ENCODE results near the gene HSBP1. TPM values are rescaled to one million over a fixed set of nuclear protein-coding genes. Genes with fewer than 3 reads are reported as not detected.

Gene HSBP1
- total and polyA plus RNA-seq, 12 donors = 86.7 to 178 (median 155) TPM

DNA sequence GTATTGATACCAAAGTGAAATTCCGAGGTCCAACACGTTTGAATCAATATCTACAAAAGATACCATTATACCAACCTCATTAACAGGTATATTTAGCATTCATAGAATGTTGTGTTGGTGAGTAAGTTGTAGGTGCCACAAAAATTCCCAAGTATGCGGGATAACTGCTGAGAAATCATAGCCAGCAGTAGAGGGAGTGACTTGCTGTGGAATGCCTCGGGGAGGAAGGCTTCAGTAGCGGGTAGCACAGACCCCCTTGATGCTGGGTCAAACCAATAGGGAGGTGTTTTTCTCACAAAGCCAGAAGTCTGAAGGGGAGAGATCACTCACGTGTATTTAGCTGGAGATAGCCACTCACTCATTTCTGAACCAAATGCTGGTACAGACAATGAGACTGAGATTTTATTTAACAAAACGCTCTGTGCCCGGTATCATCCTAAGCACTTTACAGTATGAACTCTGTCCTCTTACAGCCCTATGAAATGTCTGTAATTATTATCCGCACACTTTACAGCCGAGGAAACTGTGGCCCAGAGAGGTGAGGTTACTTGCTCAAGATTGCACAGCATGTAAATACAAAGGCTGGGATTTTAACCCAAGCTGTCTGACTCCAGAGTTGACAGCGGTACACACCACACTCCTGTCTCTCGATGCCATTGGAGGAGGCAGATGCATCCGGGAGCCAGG, 23.1 kb downstream of the HSBP1 start:
- no peaks in the 10 kb centered on the region for H3K9me3 ChIP-seq
- no peaks in the 10 kb centered on the region for H3K36me3 ChIP-seq
- 69 to 71% methylated on average over 13 of the region's 13 CpGs for WGBS, 2 donors
- H3K4me1 ChIP-seq = peaks cover 0 to 6% (median 0%) of the 10 kb centered on the region in 9 donors
- no peak overlapping the region for H3K4me3 ChIP-seq
- ATAC-seq = no peak
- intact Hi-C loops (cut with DNase I) = loop anchor here in 1 of 10 donors (5.0 to 10.0 kb wide), 2 partner anchors 46 to 234 kb away; no protein-coding TSS in a partner anchor
- TF ChIP-seq, protein P1, sequence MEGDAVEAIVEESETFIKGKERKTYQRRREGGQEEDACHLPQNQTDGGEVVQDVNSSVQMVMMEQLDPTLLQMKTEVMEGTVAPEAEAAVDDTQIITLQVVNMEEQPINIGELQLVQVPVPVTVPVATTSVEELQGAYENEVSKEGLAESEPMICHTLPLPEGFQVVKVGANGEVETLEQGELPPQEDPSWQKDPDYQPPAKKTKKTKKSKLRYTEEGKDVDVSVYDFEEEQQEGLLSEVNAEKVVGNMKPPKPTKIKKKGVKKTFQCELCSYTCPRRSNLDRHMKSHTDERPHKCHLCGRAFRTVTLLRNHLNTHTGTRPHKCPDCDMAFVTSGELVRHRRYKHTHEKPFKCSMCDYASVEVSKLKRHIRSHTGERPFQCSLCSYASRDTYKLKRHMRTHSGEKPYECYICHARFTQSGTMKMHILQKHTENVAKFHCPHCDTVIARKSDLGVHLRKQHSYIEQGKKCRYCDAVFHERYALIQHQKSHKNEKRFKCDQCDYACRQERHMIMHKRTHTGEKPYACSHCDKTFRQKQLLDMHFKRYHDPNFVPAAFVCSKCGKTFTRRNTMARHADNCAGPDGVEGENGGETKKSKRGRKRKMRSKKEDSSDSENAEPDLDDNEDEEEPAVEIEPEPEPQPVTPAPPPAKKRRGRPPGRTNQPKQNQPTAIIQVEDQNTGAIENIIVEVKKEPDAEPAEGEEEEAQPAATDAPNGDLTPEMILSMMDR (IDR thresholded peaks at IDR 0.05) = no peak
- H3K27ac ChIP-seq = no peak overlapping the region
- H3K27me3 ChIP-seq = no peaks in the 10 kb centered on the region
- no peak for DNase-seq

DNA sequence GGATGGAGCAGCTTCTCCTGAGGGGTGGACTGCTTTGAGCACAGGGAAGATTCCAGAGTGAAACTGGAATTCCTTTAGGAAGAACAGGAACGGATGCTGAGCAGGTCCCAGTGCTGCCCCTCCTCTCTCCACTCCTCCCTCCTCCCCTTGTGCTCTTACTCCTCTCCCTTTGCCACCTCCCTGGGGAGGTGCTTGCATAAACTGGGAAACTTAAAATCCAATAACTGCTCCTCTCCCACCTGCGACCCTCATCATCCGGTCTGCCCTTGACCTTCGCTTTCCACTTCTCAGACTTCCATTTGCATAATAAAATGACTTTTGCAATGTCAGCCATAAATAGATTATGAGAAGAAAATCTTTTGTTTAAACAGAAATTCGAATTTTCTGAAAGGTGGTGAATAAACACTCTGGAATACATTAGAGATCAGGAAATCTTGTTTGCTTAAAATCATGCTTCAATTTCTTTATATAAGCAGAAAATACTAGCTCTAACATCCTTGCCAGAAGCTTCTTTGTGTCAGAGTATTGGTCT, 23.7 kb downstream of the HSBP1 start:
- peaks cover 0 to 9% (median 0%) of the 10 kb centered on the region in 9 donors for H3K4me1 ChIP-seq
- no peak for DNase-seq
- no peak overlapping the region for H3K27ac ChIP-seq
- intact Hi-C loops (cut with DNase I) = loop anchor here in 1 of 10 donors (5.0 to 10.0 kb wide), 2 partner anchors 46 to 233 kb away; no protein-coding TSS in a partner anchor
- H3K36me3 ChIP-seq = no peaks in the 10 kb centered on the region
- no peaks in the 10 kb centered on the region for H3K27me3 ChIP-seq
- no peaks in the 10 kb centered on the region for H3K9me3 ChIP-seq
- no peak overlapping the region for H3K4me3 ChIP-seq
- TF ChIP-seq, protein P1 (IDR thresholded peaks at IDR 0.05) = no peak
- ATAC-seq = no peak
- WGBS, 2 donors = 60 to 61% methylated on average over 5 of the region's 5 CpGs

DNA sequence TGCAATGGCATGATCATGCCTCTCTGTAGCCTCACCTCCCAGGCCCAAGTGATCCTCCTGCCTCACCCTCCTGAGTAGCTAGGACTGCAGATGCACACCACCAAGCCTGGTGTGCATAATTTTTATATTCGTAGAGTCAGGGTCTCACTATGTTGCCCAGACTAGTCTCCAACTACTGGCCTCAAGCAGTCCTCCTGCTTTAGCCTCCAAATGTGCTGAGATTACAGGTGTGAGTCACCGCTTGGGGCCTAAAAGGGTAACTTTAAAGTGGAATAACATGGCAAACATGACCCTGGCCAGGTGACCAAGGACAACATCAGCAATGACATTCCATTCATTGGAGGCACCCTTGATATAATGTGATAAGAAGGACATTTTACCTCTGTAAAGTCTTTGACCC, 26.1 kb downstream of the HSBP1 start:
- DNase-seq (no peak), ATAC-seq (no peak)
- intact Hi-C loops (cut with DNase I) = loop anchor here in 1 of 10 donors (5.0 to 10.0 kb wide), 2 partner anchors 43 to 231 kb away; no protein-coding TSS in a partner anchor
- H3K36me3 ChIP-seq = no peaks in the 10 kb centered on the region
- no peaks in the 10 kb centered on the region for H3K9me3 ChIP-seq
- H3K4me3 ChIP-seq = no peak overlapping the region
- WGBS, 2 donors = 96 to 98% methylated on average over 2 of the region's 2 CpGs
- H3K4me1 ChIP-seq = peaks cover 0 to 9% (median 0%) of the 10 kb centered on the region in 9 donors
- TF ChIP-seq, protein P1 (IDR thresholded peaks at IDR 0.05) = no peak
- H3K27ac ChIP-seq = no peak overlapping the region
- H3K27me3 ChIP-seq = peaks cover 0 to 8% (median 0%) of the 10 kb centered on the region in 7 donors

DNA sequence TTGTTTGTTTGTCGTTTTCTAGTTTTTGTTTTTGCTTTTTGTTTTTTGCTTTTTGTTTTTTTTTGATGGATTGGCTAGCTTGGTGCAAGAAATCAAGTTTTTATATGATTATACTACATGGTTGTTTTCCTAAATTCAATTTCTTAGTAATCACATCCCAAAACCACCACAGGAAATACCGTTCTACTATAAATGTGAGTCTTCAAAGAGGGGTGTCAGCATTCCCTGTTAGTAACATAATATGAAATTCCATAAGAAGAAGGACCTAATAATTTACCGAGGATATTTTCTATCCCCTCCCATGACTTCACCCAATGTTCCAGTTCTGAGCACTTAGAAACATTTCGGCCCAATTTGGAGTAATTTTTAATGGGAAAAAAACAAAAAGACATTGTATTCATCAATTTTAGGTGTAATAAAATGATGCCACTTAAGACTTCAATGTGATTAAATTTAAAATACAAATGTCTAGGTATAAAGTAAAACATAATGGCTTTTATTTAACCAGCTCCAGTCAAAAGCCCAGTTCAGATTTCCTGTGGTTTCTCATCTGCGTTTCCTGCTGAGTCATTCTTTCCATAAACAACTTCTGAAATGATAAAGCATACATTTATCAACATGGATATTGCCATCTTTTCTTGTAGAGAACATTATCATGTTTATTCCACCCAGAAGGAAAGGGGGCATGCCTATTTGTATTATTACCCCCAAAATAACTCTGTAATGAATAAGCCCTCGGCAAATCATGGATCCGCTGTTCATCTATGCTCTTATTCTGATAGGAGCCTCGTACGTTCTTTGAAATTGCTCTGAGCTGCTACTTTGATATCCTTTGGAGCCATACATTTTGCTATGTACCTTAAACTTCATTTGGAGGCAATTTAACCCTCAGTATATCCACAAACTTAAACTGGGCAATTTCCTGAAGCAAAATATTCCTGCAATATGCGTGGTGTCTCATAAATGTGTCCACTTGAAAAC, 28.1 kb downstream of the HSBP1 start:
- no peaks in the 10 kb centered on the region for H3K9me3 ChIP-seq
- no peak overlapping the region for H3K27ac ChIP-seq
- intact Hi-C loops (cut with DNase I) = loop anchor here in 1 of 10 donors (10.0 kb wide), 1 partner anchor 229 kb away; no protein-coding TSS in a partner anchor
- WGBS, 2 donors = 65 to 69% methylated on average over 10 of the region's 10 CpGs
- no peak overlapping the region for H3K4me3 ChIP-seq
- peaks cover 0 to 9% (median 0%) of the 10 kb centered on the region in 9 donors for H3K4me1 ChIP-seq
- DNase-seq (no peak), ATAC-seq (no peak)
- no peaks in the 10 kb centered on the region for H3K36me3 ChIP-seq
- peaks cover 0 to 8% (median 0%) of the 10 kb centered on the region in 7 donors for H3K27me3 ChIP-seq
- TF ChIP-seq, protein P1 (IDR thresholded peaks at IDR 0.05) = no peak
